Suprapubic skin (tissue), 4 donors: ENCODE data around the gene ZNF665.
A peak's percentile ranks its signal among the peaks of the same experiment; 100 is the strongest.

Source experiments
- POLR2A ChIP-seq, 2 donors: fragments of 450-650 bp; IDR thresholded peaks; one replicate each; pipeline ENCODE4 v1.6.1; 2017; ENCODE audit warnings: antibody characterized with exemption in 2 of 2, mild to moderate bottlenecking in 2 of 2, moderate library complexity in 2 of 2
- POLR2AphosphoS5 ChIP-seq, 3 donors: sonication (generic); formaldehyde crosslinking; IDR thresholded peaks; one replicate each; pipeline ENCODE4 v1.6.1; 2017; ENCODE audit warnings: antibody characterized with exemption in 3 of 3
- TF ChIP-seq, protein P1 (sequence below), 2 donors: fragments of 200-600 bp in 1 of 2; fragments of 450-650 bp in 1 of 2; sonication (generic) in 1 of 2; IDR thresholded peaks; one replicate each; pipeline ENCODE4 v1.5.1; 2016 to 2019; ENCODE audit warnings: antibody characterized with exemption in 2 of 2, mild to moderate bottlenecking in 1 of 2, moderate library complexity in 1 of 2

DNA sequence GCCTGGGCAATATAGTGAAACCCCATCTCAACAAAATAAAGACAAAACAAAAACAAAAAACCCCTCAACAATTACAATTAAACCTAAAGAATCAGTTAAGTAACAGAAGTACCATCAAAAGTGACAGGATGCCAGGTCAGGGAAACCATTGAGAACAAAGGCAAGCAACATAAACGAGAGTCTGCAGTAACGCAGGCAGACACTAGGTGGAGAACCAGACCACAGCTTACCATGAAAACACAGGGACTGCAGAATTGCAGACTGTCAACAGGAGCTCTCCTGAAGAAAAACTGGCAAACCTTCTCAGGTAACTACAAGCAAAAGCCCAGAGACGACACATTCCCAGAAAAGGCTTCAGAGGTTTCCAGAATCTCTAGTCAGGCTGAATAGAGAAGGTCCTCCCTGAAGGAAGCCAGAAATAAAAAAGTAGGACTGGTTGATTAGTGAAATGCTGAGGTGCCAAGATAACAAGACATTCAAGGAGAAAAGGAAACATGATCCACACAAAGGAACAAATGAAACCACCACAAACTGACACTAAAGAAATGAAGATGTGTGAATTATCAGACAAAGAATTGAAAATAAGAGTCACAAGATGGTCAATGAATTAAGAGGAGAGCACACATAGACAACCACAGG lies 2.2 kb upstream of the ZNF665 start:
- TF ChIP-seq, protein P1, sequence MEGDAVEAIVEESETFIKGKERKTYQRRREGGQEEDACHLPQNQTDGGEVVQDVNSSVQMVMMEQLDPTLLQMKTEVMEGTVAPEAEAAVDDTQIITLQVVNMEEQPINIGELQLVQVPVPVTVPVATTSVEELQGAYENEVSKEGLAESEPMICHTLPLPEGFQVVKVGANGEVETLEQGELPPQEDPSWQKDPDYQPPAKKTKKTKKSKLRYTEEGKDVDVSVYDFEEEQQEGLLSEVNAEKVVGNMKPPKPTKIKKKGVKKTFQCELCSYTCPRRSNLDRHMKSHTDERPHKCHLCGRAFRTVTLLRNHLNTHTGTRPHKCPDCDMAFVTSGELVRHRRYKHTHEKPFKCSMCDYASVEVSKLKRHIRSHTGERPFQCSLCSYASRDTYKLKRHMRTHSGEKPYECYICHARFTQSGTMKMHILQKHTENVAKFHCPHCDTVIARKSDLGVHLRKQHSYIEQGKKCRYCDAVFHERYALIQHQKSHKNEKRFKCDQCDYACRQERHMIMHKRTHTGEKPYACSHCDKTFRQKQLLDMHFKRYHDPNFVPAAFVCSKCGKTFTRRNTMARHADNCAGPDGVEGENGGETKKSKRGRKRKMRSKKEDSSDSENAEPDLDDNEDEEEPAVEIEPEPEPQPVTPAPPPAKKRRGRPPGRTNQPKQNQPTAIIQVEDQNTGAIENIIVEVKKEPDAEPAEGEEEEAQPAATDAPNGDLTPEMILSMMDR (IDR thresholded peaks at IDR 0.05), result peak; percentile 87 to 91
- TF ChIP-seq POLR2A (IDR thresholded peaks at IDR 0.05) (no peak), POLR2AphosphoS5 (IDR thresholded peaks at IDR 0.05) (no peak)
